Keratinocyte (primary cell): ENCODE results near the gene DOCK7. TPM values are rescaled to one million over a fixed set of nuclear protein-coding genes. Genes with fewer than 3 reads are reported as not detected.

Source experiments
- DNase-seq: peaks from one replicate; pipeline ENCODE4 v3.0.0-alpha.2; 2011; ENCODE audit warnings: low read depth, missing footprints, low spot score
- FAIRE-seq: peaks from 2 replicates; lab custom pipeline; 2011; peaks lifted over from hg19 to GRCh38; lab: Jason Lieb, UNC
- H2AFZ ChIP-seq: 2 replicates; pipeline ENCODE4 v1.6.0; 2012; ENCODE audit warnings: low read length, control low read depth, inconsistent platforms; ENCODE audit not compliant: control insufficient read depth
- H3K27ac ChIP-seq: 2 replicates; pipeline ENCODE4 v1.5.1; 2011; ENCODE audit warnings: low read length; ENCODE audit not compliant: control insufficient read depth, insufficient read depth
- H3K27me3 ChIP-seq: 3 replicates; pipeline ENCODE4 v1.6.0; 2011; ENCODE audit warnings: low read length; ENCODE audit not compliant: control insufficient read depth, insufficient read depth; ENCODE audit errors: extremely low read depth
- H3K36me3 ChIP-seq, 2 experiments: 2 replicates in 1 of 2; 3 replicates in 1 of 2; pipeline ENCODE4 v1.5.1; 2011; ENCODE audit warnings: low read length in 2 of 2, mild to moderate bottlenecking in 1 of 2; ENCODE audit not compliant: control insufficient read depth in 2 of 2, insufficient read depth in 2 of 2; ENCODE audit errors: extremely low read depth in 1 of 2
- H3K4me1 ChIP-seq: 3 replicates; pipeline ENCODE4 v1.5.1; 2011; ENCODE audit warnings: low read length; ENCODE audit not compliant: control insufficient read depth, insufficient read depth; ENCODE audit errors: extremely low read depth
- H3K4me2 ChIP-seq: 3 replicates; pipeline ENCODE4 v1.6.0; 2011; ENCODE audit warnings: low read depth, low read length; ENCODE audit not compliant: control insufficient read depth, insufficient read depth; ENCODE audit errors: extremely low read depth
- H3K4me3 ChIP-seq, 3 experiments: fragments of 200-600 bp in 1 of 3; sonication (generic) in 1 of 3; 2 replicates in 2 of 3; 3 replicates in 1 of 3; pipeline ENCODE4 v1.5.1; 2011 to 2016; ENCODE audit warnings: low read length in 3 of 3, mild to moderate bottlenecking in 3 of 3, control low read depth in 2 of 3, inconsistent platforms in 1 of 3, low read depth in 1 of 3, mixed read lengths in 1 of 3, mixed run types in 1 of 3, moderate library complexity in 1 of 3; ENCODE audit not compliant: control insufficient read depth in 2 of 3, insufficient read depth in 2 of 3; ENCODE audit errors: extremely low read depth in 1 of 3
- H3K79me2 ChIP-seq: 2 replicates; pipeline ENCODE4 v1.6.0; 2012; ENCODE audit warnings: low read length; ENCODE audit not compliant: control insufficient read depth, insufficient read depth
- H3K9ac ChIP-seq: 3 replicates; pipeline ENCODE4 v1.6.0; 2011; ENCODE audit warnings: low read length; ENCODE audit not compliant: control insufficient read depth, insufficient read depth; ENCODE audit errors: extremely low read depth
- H3K9me1 ChIP-seq: 3 replicates; pipeline ENCODE4 v1.6.0; 2011; ENCODE audit warnings: low read length; ENCODE audit not compliant: control insufficient read depth, insufficient read depth; ENCODE audit errors: extremely low read depth
- H3K9me3 ChIP-seq: 2 replicates; pipeline ENCODE4 v1.5.1; 2012; ENCODE audit warnings: low read depth, low read length; ENCODE audit not compliant: control insufficient read depth
- H4K20me1 ChIP-seq: 3 replicates; pipeline ENCODE4 v1.6.0; 2011; ENCODE audit warnings: low read length; ENCODE audit not compliant: control insufficient read depth, insufficient read depth; ENCODE audit errors: extremely low read depth
- EZH2 ChIP-seq: IDR thresholded peaks from one replicate; pipeline ENCODE4 v1.6.1; 2012; ENCODE audit warnings: inconsistent platforms, mild to moderate bottlenecking, low read length, moderate library complexity
- dilution Hi-C: fragments of 300-500 bp; cut with MboI; formaldehyde crosslinking; loops from one replicate; pipeline ENCODE4 v1.7.0; 2020; ENCODE audit warnings: low sequenced_read_pairs; ENCODE audit not compliant: extremely low pct_ligation_motif_present
- polyA plus RNA-seq, 5 experiments: library from polyadenylated mRNA; depleted of rRNA in 3 of 5; stranded (reverse) in 3 of 5; stranded (forward) in 1 of 5; unstranded in 1 of 5; fragments of >200 nt; gene quantifications; 1 replicate in 1 of 5; 2 replicates in 3 of 5; 3 replicates in 1 of 5; pipeline versions ENCODE4 v1.2.1 to v1.2.3, GENCODE V29; 2011 to 2012; ENCODE audit warnings: missing spikeins in 2 of 5, low read depth in 1 of 5, low replicate concordance in 1 of 5
- TF ChIP-seq, protein P1 (sequence below), 3 experiments: IDR thresholded peaks in 1 of 3; conservative IDR thresholded peaks in 1 of 3; optimal IDR thresholded peaks in 1 of 3; 2 replicates in 2 of 3; 3 replicates in 1 of 3; pipeline versions ENCODE3 to v1.5.1; 2011; ENCODE audit warnings: low read length in 3 of 3, mild to moderate bottlenecking in 3 of 3, moderate library complexity in 2 of 3, control low read depth in 1 of 3, inconsistent platforms in 1 of 3; ENCODE audit not compliant: insufficient read depth in 2 of 3; ENCODE audit errors: extremely low read depth in 1 of 3

The DOCK7 gene
- polyA plus RNA-seq, 1 donor (not counting 4 experiments of a cell fraction or from before 2014, with no cell fraction given), result 66.9 TPM

DNA sequence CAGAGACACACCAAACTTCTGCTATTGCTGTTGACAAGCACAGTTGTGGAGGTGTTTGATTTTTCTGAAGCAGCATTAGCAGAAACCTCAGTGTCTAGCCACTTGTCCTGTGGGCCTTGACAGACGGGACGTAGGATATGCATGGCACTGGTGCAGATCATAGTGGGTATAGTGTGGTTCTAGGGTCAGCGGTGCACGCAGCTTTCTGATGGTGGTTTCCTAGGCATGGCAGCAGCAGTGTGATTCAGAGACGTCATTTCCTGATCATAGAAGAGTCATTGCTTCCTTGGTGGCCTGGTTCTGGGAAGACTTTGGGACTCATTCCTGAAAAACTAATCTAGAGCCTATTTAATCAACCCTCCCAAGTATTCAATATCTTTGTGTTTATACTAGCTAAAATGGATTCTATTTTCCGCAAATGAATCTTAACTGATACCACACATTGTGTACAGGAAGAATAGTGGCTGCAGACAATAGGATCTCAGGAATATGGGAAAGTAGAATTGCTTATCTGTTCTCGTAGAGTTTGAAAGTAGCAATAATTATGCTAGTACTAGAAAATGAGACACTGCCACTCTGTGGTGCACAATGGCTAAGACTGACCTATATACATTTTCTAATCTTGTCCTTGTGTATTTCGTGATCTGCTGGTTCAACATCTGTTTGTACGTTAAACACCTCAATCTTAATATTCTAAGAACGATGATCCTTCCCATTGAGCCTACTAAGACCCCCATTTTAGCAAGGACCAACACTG, 254.1 kb downstream of the DOCK7 start:
- Histone ChIP-seq H4K20me1 (peaks cover 2% of the 10 kb centered on the region), H3K27me3 (no peaks in the 10 kb centered on the region), H3K36me3 (no peaks in the 10 kb centered on the region), H3K4me1 (peaks cover 13% of the 10 kb centered on the region), H3K4me3 (no peak overlapping the region), H3K9me1 (no peaks in the 10 kb centered on the region), H3K27ac (no peak overlapping the region), H2AFZ (no peak overlapping the region), H3K9me3 (no peaks in the 10 kb centered on the region), H3K4me2 (no peak overlapping the region), H3K9ac (no peak overlapping the region), H3K79me2 (peaks cover 20% of the 10 kb centered on the region)
- TF ChIP-seq EZH2, result no peak
- TF ChIP-seq, protein P1, sequence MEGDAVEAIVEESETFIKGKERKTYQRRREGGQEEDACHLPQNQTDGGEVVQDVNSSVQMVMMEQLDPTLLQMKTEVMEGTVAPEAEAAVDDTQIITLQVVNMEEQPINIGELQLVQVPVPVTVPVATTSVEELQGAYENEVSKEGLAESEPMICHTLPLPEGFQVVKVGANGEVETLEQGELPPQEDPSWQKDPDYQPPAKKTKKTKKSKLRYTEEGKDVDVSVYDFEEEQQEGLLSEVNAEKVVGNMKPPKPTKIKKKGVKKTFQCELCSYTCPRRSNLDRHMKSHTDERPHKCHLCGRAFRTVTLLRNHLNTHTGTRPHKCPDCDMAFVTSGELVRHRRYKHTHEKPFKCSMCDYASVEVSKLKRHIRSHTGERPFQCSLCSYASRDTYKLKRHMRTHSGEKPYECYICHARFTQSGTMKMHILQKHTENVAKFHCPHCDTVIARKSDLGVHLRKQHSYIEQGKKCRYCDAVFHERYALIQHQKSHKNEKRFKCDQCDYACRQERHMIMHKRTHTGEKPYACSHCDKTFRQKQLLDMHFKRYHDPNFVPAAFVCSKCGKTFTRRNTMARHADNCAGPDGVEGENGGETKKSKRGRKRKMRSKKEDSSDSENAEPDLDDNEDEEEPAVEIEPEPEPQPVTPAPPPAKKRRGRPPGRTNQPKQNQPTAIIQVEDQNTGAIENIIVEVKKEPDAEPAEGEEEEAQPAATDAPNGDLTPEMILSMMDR (optimal IDR thresholded peaks at IDR 0.05 in 1 of 3, IDR thresholded peaks at IDR 0.05 in 1 of 3, conservative IDR thresholded peaks at IDR 0.05 in 1 of 3; ENCODE audit: extremely low read depth in 1 of 3, insufficient read depth in 2 of 3, low read length in 3 of 3), result no peak
- no peak for FAIRE-seq
- DNase-seq, result no peak
- dilution Hi-C loops, result no loop called here

DNA sequence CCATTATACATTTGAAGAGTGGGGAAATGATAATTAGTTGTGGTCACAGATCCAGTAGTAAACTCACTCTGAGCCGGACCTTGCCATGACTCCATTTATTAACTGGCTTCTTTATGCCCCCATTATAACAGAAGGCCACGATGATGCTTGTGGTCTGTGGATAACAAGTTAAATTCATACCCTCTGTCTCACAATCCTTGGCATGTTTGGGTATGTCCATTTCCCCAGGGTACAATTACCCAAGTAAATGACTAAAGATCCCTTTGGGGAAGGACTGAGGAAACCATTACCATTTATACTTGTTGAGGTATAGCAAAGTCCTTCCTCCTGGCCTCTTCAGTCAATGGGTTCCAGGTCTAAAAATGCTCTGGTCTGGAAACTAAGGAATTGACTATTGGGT, 258.6 kb downstream of the DOCK7 start:
- no peaks in the 10 kb centered on the region for H3K36me3 ChIP-seq
- no peak overlapping the region for H3K4me2 ChIP-seq
- dilution Hi-C loops, result no loop called here
- H3K9me3 ChIP-seq, result no peaks in the 10 kb centered on the region
- H3K9me1 ChIP-seq, result no peaks in the 10 kb centered on the region
- TF ChIP-seq, protein P1 (optimal IDR thresholded peaks at IDR 0.05 in 1 of 3, IDR thresholded peaks at IDR 0.05 in 1 of 3, conservative IDR thresholded peaks at IDR 0.05 in 1 of 3; ENCODE audit: extremely low read depth in 1 of 3, insufficient read depth in 2 of 3, low read length in 3 of 3), result no peak
- no peak for TF ChIP-seq EZH2
- no peak for FAIRE-seq
- no peaks in the 10 kb centered on the region for H4K20me1 ChIP-seq
- no peak overlapping the region for H3K9ac ChIP-seq
- H3K27ac ChIP-seq, result no peak overlapping the region
- DNase-seq, result no peak
- H3K27me3 ChIP-seq, result no peaks in the 10 kb centered on the region
- no peaks in the 10 kb centered on the region for H3K79me2 ChIP-seq
- H3K4me3 ChIP-seq, result no peak overlapping the region
- H2AFZ ChIP-seq, result no peak overlapping the region
- peaks cover 2% of the 10 kb centered on the region for H3K4me1 ChIP-seq
